ENCODE data around the gene PDSS1.

DNA sequence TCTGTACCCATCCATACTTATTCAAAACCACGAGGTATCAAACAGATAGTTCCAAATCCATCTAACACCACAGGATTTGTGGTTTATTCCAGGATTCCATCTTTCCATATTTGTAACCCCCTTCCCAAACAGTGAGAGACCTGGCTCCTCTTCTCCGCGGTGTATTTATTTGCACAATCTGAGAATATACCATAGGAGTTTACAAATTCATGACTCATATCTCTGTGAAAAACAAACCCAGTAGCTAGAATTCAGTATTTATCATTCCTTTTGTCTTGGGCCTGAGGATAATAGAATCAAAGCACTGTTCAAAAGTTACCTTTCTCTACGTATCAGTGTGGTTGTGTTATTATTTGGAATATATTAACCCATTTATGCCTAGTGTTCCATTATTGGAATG lies 31.9 kb downstream of the PDSS1 start:
- no peak for TF ChIP-seq POLR2A (IDR thresholded peaks at IDR 0.05)
- TF ChIP-seq, protein P1, sequence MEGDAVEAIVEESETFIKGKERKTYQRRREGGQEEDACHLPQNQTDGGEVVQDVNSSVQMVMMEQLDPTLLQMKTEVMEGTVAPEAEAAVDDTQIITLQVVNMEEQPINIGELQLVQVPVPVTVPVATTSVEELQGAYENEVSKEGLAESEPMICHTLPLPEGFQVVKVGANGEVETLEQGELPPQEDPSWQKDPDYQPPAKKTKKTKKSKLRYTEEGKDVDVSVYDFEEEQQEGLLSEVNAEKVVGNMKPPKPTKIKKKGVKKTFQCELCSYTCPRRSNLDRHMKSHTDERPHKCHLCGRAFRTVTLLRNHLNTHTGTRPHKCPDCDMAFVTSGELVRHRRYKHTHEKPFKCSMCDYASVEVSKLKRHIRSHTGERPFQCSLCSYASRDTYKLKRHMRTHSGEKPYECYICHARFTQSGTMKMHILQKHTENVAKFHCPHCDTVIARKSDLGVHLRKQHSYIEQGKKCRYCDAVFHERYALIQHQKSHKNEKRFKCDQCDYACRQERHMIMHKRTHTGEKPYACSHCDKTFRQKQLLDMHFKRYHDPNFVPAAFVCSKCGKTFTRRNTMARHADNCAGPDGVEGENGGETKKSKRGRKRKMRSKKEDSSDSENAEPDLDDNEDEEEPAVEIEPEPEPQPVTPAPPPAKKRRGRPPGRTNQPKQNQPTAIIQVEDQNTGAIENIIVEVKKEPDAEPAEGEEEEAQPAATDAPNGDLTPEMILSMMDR (IDR thresholded peaks at IDR 0.05) = no peak
